ENCODE data around the gene PLCH1.

GRCh38 chr3:155350571-155350970 lies 394.3 kb downstream of the PLCH1 start:
- TF ChIP-seq ATF3 (IDR thresholded peaks at IDR 0.05) (no peak), CTCF (IDR thresholded peaks at IDR 0.05 in 2 of 3, conservative IDR thresholded peaks at IDR 0.05 in 1 of 3; ENCODE audit: borderline replicate concordance in 1 of 3, insufficient read depth in 1 of 3, low read depth in 2 of 3, low read length in 2 of 3) (no peak), EZH2phosphoT487 (IDR thresholded peaks at IDR 0.05; ENCODE audit: borderline replicate concordance) (no peak), POLR2A (IDR thresholded peaks at IDR 0.05; ENCODE audit: borderline replicate concordance, extremely low read depth, insufficient read depth, insufficient read length) (no peak), ELF1 (IDR thresholded peaks at IDR 0.05; ENCODE audit: borderline replicate concordance, low read depth) (no peak), ZBTB33 (IDR thresholded peaks at IDR 0.05; ENCODE audit: extremely low read depth, insufficient replicate concordance, low read length) (no peak), RAD21 (IDR thresholded peaks at IDR 0.05; ENCODE audit: low read depth) (no peak), SRF (IDR thresholded peaks at IDR 0.05; ENCODE audit: low read depth) (no peak), YY1 (IDR thresholded peaks at IDR 0.05; ENCODE audit: extremely low read depth, insufficient replicate concordance, low read depth, low read length) (no peak), POLR2AphosphoS5 (IDR thresholded peaks at IDR 0.05; ENCODE audit: low read depth, low read length) (no peak), MAX (IDR thresholded peaks at IDR 0.05) (no peak)
